Tibial nerve (tissue), 4 donors: ENCODE data around the gene STK17B.

ENCODE experiments used
- EP300 ChIP-seq, 2 donors: sonication (generic); formaldehyde crosslinking; IDR thresholded peaks; one replicate each; pipeline ENCODE4 v1.6.1; 2017; ENCODE audit warnings: antibody characterized with exemption in 2 of 2, mild to moderate bottlenecking in 1 of 2
- POLR2A ChIP-seq, 2 donors: fragments of 450-650 bp; IDR thresholded peaks; one replicate each; pipeline ENCODE4 v1.6.1; 2017; ENCODE audit warnings: antibody characterized with exemption in 2 of 2, mild to moderate bottlenecking in 2 of 2, moderate library complexity in 2 of 2
- TF ChIP-seq, protein P1 (sequence below), 5 experiments: fragments of 200-600 bp in 3 of 5; fragments of 450-650 bp in 2 of 5; sonication (generic) in 3 of 5; IDR thresholded peaks; one replicate each; pipeline ENCODE4 v1.5.1; 2016 to 2019; ENCODE audit warnings: antibody characterized with exemption in 5 of 5, mild to moderate bottlenecking in 3 of 5, moderate library complexity in 2 of 5

DNA sequence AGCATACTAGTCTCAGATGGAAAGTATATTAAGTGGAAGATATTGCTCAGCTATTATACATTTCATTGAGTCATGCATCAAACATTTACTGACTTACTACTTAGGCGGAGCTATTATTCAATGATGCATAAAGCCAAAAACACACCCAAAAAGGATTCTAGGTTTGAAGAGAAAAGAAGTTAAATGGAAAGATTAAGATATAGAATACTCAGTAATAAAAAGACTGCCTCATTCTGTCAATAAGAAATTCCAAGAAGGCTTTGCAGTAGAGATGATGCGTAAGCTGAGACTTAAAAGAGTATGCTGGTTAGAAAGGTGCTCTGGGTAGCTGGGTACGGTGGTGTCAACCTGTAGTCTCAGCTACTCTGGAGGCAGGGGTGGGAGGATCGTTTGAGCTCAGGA is 27.6 kb downstream of the STK17B start:
- TF ChIP-seq, protein P1, sequence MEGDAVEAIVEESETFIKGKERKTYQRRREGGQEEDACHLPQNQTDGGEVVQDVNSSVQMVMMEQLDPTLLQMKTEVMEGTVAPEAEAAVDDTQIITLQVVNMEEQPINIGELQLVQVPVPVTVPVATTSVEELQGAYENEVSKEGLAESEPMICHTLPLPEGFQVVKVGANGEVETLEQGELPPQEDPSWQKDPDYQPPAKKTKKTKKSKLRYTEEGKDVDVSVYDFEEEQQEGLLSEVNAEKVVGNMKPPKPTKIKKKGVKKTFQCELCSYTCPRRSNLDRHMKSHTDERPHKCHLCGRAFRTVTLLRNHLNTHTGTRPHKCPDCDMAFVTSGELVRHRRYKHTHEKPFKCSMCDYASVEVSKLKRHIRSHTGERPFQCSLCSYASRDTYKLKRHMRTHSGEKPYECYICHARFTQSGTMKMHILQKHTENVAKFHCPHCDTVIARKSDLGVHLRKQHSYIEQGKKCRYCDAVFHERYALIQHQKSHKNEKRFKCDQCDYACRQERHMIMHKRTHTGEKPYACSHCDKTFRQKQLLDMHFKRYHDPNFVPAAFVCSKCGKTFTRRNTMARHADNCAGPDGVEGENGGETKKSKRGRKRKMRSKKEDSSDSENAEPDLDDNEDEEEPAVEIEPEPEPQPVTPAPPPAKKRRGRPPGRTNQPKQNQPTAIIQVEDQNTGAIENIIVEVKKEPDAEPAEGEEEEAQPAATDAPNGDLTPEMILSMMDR (IDR thresholded peaks at IDR 0.05) = no peak
- TF ChIP-seq EP300 (IDR thresholded peaks at IDR 0.05) (no peak), POLR2A (IDR thresholded peaks at IDR 0.05) (no peak)
